B cell (primary cell): ENCODE measurements around the gene KRTAP4-11. TPM values are rescaled to one million over a fixed set of nuclear protein-coding genes. Genes with fewer than 3 reads are reported as not detected.

ENCODE experiments used
- ATAC-seq: fragments of 200-7000 bp; cut with Tn5 transposase; one replicate; pipeline ENCODE4 v1.10.0; 2021; ENCODE audit warnings: low read depth, mild to moderate bottlenecking, moderate number of reproducible peaks, moderate library complexity
- CTCF ChIA-PET: fragments of 350-600 bp; sonication (Branson Sonifier 250); formaldehyde crosslinking; loops from one replicate; lab custom pipeline; 2021; ENCODE audit warnings: antibody characterized with exemption, inconsistent platforms; lab: Charles Lee
- POLR2A ChIA-PET: fragments of 350-600 bp; sonication (Branson Sonifier 250); formaldehyde crosslinking; loops from one replicate; lab custom pipeline; 2021; ENCODE audit warnings: antibody characterized with exemption; lab: Charles Lee
- DNase-seq: peaks from one replicate; pipeline ENCODE4 v3.0.0; 2013
- H2AFZ ChIP-seq: 2 replicates; pipeline ENCODE4 v1.6.1; 2012; ENCODE audit warnings: mild to moderate bottlenecking, low read depth, low read length; ENCODE audit not compliant: insufficient read depth, poor library complexity, severe bottlenecking
- H3K27ac ChIP-seq, 2 donors: 1 replicate in 1 of 2; 2 replicates in 1 of 2; pipeline ENCODE4 v1.5.1; 2012 to 2013; ENCODE audit warnings: low read length in 2 of 2, mild to moderate bottlenecking in 2 of 2, moderate library complexity in 1 of 2
- H3K27me3 ChIP-seq, 4 experiments: fragments of 200-600 bp in 1 of 4; sonication (generic) in 1 of 4; replicated peaks in 1 of 4; 1 replicate in 2 of 4; 2 replicates in 2 of 4; pipeline versions ENCODE4 v1.6.1 to v1.7.0; 2013 to 2016; ENCODE audit warnings: low read length in 3 of 4, mild to moderate bottlenecking in 2 of 4, mixed read lengths in 1 of 4, moderate library complexity in 1 of 4; ENCODE audit not compliant: insufficient read depth in 4 of 4, control insufficient read depth in 3 of 4; ENCODE audit errors: control extremely low read depth in 1 of 4
- H3K36me3 ChIP-seq, 2 experiments: replicated peaks in 1 of 2; 1 replicate in 1 of 2; 2 replicates in 1 of 2; pipeline versions ENCODE4 v1.6.1 to v1.7.1; 2013; ENCODE audit warnings: low read length in 1 of 2; ENCODE audit not compliant: insufficient read depth in 2 of 2, control insufficient read depth in 1 of 2; ENCODE audit errors: control extremely low read depth in 1 of 2, extremely low read depth in 1 of 2
- H3K4me1 ChIP-seq, 2 donors: fragments of 200-600 bp in 1 of 2; sonication (generic) in 1 of 2; 1 replicate in 1 of 2; 2 replicates in 1 of 2; pipeline versions ENCODE4 v1.5.1 to v1.6.1; 2013 to 2017; ENCODE audit warnings: low read length in 2 of 2; ENCODE audit not compliant: control insufficient read depth in 2 of 2, insufficient read depth in 2 of 2
- H3K4me2 ChIP-seq: replicated peaks from 2 replicates; pipeline ENCODE3; 2012; ENCODE audit warnings: mild to moderate bottlenecking, low read depth, low read length; ENCODE audit not compliant: poor library complexity, severe bottlenecking
- H3K4me3 ChIP-seq, 5 experiments: fragments of 200-600 bp in 1 of 5; sonication (generic) in 1 of 5; 1 replicate in 3 of 5; 2 replicates in 2 of 5; pipeline versions ENCODE4 v1.5.1 to v1.7.0; 2011 to 2016; ENCODE audit warnings: low read length in 4 of 5, mild to moderate bottlenecking in 4 of 5, low read depth in 2 of 5, control low read depth in 1 of 5, moderate library complexity in 1 of 5; ENCODE audit not compliant: insufficient read depth in 1 of 5; ENCODE audit errors: control extremely low read depth in 1 of 5, extremely low read depth in 1 of 5
- H3K79me2 ChIP-seq: fragments of 200-600 bp; sonication (generic); one replicate; pipeline ENCODE4 v1.6.0; 2016; ENCODE audit warnings: low read length; ENCODE audit not compliant: control insufficient read depth, insufficient read depth
- H3K9ac ChIP-seq: fragments of 200-600 bp; sonication (generic); 2 replicates; pipeline ENCODE4 v1.6.1; 2017; ENCODE audit warnings: mild to moderate bottlenecking, low read length, moderate library complexity
- H3K9me3 ChIP-seq, 3 donors: one replicate each; pipeline versions ENCODE4 v1.6.1 to v1.7.1; 2013; ENCODE audit warnings: low read length in 2 of 3; ENCODE audit not compliant: control insufficient read depth in 2 of 3, insufficient read depth in 1 of 3; ENCODE audit errors: control extremely low read depth in 1 of 3
- H4K20me1 ChIP-seq: 2 replicates; pipeline ENCODE4 v1.6.0; 2012; ENCODE audit warnings: mild to moderate bottlenecking, low read length; ENCODE audit not compliant: insufficient read depth, control insufficient read depth, poor library complexity, severe bottlenecking
- H3K27ac Mint-ChIP-seq: one replicate; pipeline ENCODE4 v1.8.0; 2021; ENCODE audit warnings: mixed read lengths
- H3K27me3 Mint-ChIP-seq: one replicate; pipeline ENCODE4 v1.8.0; 2021; ENCODE audit warnings: mixed read lengths
- H3K4me1 Mint-ChIP-seq: one replicate; pipeline ENCODE4 v1.8.0; 2021; ENCODE audit warnings: mixed read lengths
- H3K4me3 Mint-ChIP-seq: one replicate; pipeline ENCODE4 v1.8.0; 2021; ENCODE audit warnings: mixed read lengths
- H3K9me3 Mint-ChIP-seq: one replicate; pipeline ENCODE4 v1.8.0; 2022; ENCODE audit warnings: mixed read lengths; ENCODE audit not compliant: insufficient read depth
- EZH2 ChIP-seq: IDR thresholded peaks from 2 replicates; pipeline ENCODE4 v1.6.1; 2012; ENCODE audit warnings: borderline replicate concordance, low read depth, mild to moderate bottlenecking, moderate library complexity, low read length; ENCODE audit not compliant: insufficient read depth, poor library complexity, severe bottlenecking
- WGBS: methylation state at CpG from one replicate; pipeline ENCODE4 v1.1.5; 2013; ENCODE audit warnings: missing lambda C conversion rate; ENCODE audit not compliant: insufficient coverage; 5-methylcytosine and 5-hydroxymethylcytosine counted together
- intact Hi-C: fragments of 100-400 bp; cut with micrococcal nuclease; formaldehyde crosslinking; loops from one replicate; pipeline ENCODE4 v1.10.0; 2022
- polyA plus RNA-seq: library from polyadenylated mRNA; depleted of rRNA; stranded (reverse); fragments of >200 nt; gene quantifications from 2 replicates; pipeline ENCODE4 v1.2.3, GENCODE V29; 2012
- total RNA-seq, 2 donors: library from RNA; stranded (reverse); fragments of 120-200 nt in 1 of 2; gene quantifications; 1 replicate in 1 of 2; 2 replicates in 1 of 2; pipeline versions ENCODE4 v1.2.3 to v1.2.4, GENCODE V29; 2013 to 2022
- TF ChIP-seq, protein P1 (sequence below): fragments of 200-600 bp; IDR thresholded peaks from one replicate; pipeline ENCODE4 v1.8.0; 2022; ENCODE audit warnings: antibody characterized with exemption, mild to moderate bottlenecking

The KRTAP4-11 gene
- total and polyA plus RNA-seq, 2 donors (not counting 1 experiment from before 2014, with no cell fraction given) = not detected

GRCh38 chr17:41127371-41127770 lies 9.2 kb upstream of the KRTAP4-11 start:
- peaks cover 10% of the 10 kb centered on the region for H3K27me3 Mint-ChIP-seq
- peaks cover 7% of the 10 kb centered on the region for H3K4me1 Mint-ChIP-seq
- H3K36me3 ChIP-seq = no peaks in the 10 kb centered on the region

GRCh38 chr17:41126412-41126811 lies 8.2 kb upstream of the KRTAP4-11 start:
- Histone ChIP-seq H3K4me2 (no peak overlapping the region), H3K27me3 (no peaks in the 10 kb centered on the region), H3K4me1 (peaks cover 21 to 24% of the 10 kb centered on the region in 2 donors), H3K27ac (no peak overlapping the region), H3K9me3 (peaks cover 0 to 5% (median 3%) of the 10 kb centered on the region in 3 donors), H4K20me1 (no peaks in the 10 kb centered on the region), H2AFZ (no peak overlapping the region), H3K4me3 (no peak overlapping the region), H3K36me3 (no peaks in the 10 kb centered on the region), H3K9ac (no peak overlapping the region), H3K79me2 (no peaks in the 10 kb centered on the region)
- no peak for ATAC-seq
- no peak for DNase-seq
- no peaks in the 10 kb centered on the region for H3K9me3 Mint-ChIP-seq
- H3K4me3 Mint-ChIP-seq = no peak overlapping the region
- TF ChIP-seq, protein P1, sequence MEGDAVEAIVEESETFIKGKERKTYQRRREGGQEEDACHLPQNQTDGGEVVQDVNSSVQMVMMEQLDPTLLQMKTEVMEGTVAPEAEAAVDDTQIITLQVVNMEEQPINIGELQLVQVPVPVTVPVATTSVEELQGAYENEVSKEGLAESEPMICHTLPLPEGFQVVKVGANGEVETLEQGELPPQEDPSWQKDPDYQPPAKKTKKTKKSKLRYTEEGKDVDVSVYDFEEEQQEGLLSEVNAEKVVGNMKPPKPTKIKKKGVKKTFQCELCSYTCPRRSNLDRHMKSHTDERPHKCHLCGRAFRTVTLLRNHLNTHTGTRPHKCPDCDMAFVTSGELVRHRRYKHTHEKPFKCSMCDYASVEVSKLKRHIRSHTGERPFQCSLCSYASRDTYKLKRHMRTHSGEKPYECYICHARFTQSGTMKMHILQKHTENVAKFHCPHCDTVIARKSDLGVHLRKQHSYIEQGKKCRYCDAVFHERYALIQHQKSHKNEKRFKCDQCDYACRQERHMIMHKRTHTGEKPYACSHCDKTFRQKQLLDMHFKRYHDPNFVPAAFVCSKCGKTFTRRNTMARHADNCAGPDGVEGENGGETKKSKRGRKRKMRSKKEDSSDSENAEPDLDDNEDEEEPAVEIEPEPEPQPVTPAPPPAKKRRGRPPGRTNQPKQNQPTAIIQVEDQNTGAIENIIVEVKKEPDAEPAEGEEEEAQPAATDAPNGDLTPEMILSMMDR = no peak
- TF ChIP-seq EZH2 = no peak
- H3K27ac Mint-ChIP-seq = no peak overlapping the region
- intact Hi-C loops = no loop called here
- WGBS = no CpG with 5 or more reads among the region's 3 CpGs
- POLR2A ChIA-PET = no interaction called here
- CTCF ChIA-PET = no interaction called here
- peaks cover 5% of the 10 kb centered on the region for H3K4me1 Mint-ChIP-seq
- peaks cover 10% of the 10 kb centered on the region for H3K27me3 Mint-ChIP-seq

More at GRCh38 chr17:41127371-41127770, 9.2 kb upstream of the KRTAP4-11 start:
- H3K9ac ChIP-seq = no peak overlapping the region
- no peaks in the 10 kb centered on the region for H3K27me3 ChIP-seq
- H2AFZ ChIP-seq = no peak overlapping the region
- peaks cover 15 to 24% of the 10 kb centered on the region in 2 donors for H3K4me1 ChIP-seq
- H3K4me3 Mint-ChIP-seq = no peak overlapping the region
- POLR2A ChIA-PET = no interaction called here
- no peak for ATAC-seq
- H3K4me2 ChIP-seq = no peak overlapping the region
- CTCF ChIA-PET = no interaction called here
- H3K9me3 ChIP-seq = no peaks in the 10 kb centered on the region
- H4K20me1 ChIP-seq = no peaks in the 10 kb centered on the region
- no CpG with 5 or more reads among the region's 1 CpG for WGBS
- no peak overlapping the region for H3K27ac Mint-ChIP-seq
- no peak for TF ChIP-seq EZH2
- TF ChIP-seq, protein P1 = no peak
- H3K79me2 ChIP-seq = no peaks in the 10 kb centered on the region
- intact Hi-C loops = no loop called here
- no peak for DNase-seq
- H3K27ac ChIP-seq = no peak overlapping the region
- no peak overlapping the region for H3K4me3 ChIP-seq
- no peaks in the 10 kb centered on the region for H3K9me3 Mint-ChIP-seq
